Smooth muscle cell (in vitro differentiated cells): ENCODE measurements around the gene SLC12A9. TPM values are rescaled to one million over a fixed set of nuclear protein-coding genes. Genes with fewer than 3 reads are reported as not detected.

Experiments used
- DNase-seq: peaks from one replicate; lab custom pipeline; 2025; ENCODE audit not compliant: unreplicated experiment; lab: John Stamatoyannopoulos, UW
- H2AFZ ChIP-seq: fragments of 200-600 bp; sonication (generic); 2 replicates; pipeline ENCODE4 v1.6.0; 2016; ENCODE audit warnings: antibody characterized with exemption, low read depth, mild to moderate bottlenecking
- H3F3A ChIP-seq: fragments of 200-600 bp; sonication (generic); 2 replicates; pipeline ENCODE4 v1.6.0; 2017; ENCODE audit warnings: antibody characterized with exemption, low read depth
- H3K27ac ChIP-seq: fragments of 200-600 bp; sonication (generic); 2 replicates; pipeline ENCODE4 v1.5.1; 2016; ENCODE audit warnings: low read depth, mild to moderate bottlenecking
- H3K27me3 ChIP-seq: fragments of 200-600 bp; sonication (generic); 2 replicates; pipeline ENCODE4 v1.6.1; 2016; ENCODE audit warnings: low read depth, mild to moderate bottlenecking
- H3K36me3 ChIP-seq: fragments of 200-600 bp; sonication (generic); 2 replicates; pipeline ENCODE4 v1.5.1; 2016; ENCODE audit warnings: low read depth
- H3K4me1 ChIP-seq: fragments of 200-600 bp; sonication (generic); 2 replicates; pipeline ENCODE4 v1.5.1; 2016; ENCODE audit warnings: low read depth
- H3K4me2 ChIP-seq: fragments of 200-600 bp; sonication (generic); 2 replicates; pipeline ENCODE4 v1.6.0; 2016; ENCODE audit warnings: mild to moderate bottlenecking
- H3K4me3 ChIP-seq: fragments of 200-600 bp; sonication (generic); 2 replicates; pipeline ENCODE4 v1.5.1; 2016; ENCODE audit warnings: mild to moderate bottlenecking
- H3K79me2 ChIP-seq: fragments of 200-600 bp; sonication (generic); 2 replicates; pipeline ENCODE4 v1.6.0; 2016; ENCODE audit warnings: low read depth, mild to moderate bottlenecking
- H3K9ac ChIP-seq: fragments of 200-600 bp; sonication (generic); 2 replicates; pipeline ENCODE4 v1.6.0; 2016; ENCODE audit warnings: low read depth
- H3K9me3 ChIP-seq: fragments of 200-600 bp; sonication (generic); replicated peaks from 2 replicates; pipeline ENCODE4 v1.5.1; 2016; ENCODE audit warnings: low read depth
- H4K20me1 ChIP-seq: fragments of 200-600 bp; sonication (generic); 2 replicates; pipeline ENCODE4 v1.6.0; 2016; ENCODE audit warnings: low read depth
- WGBS: methylation state at CpG from one replicate; pipeline ENCODE4 v1.1.7; 2016; ENCODE audit warnings: low lambda C conversion rate; 5-methylcytosine and 5-hydroxymethylcytosine counted together
- polyA plus RNA-seq: library from polyadenylated mRNA; unstranded; fragments of >200 nt; fragmentation: Nextera tagmentation; extraction: Ambion mirVana; gene quantifications from 2 replicates; pipeline ENCODE4 v1.2.1, GENCODE V29; 2016
- total RNA-seq: library from RNA; depleted of rRNA; stranded (reverse); fragments of >200 nt; gene quantifications from 2 replicates; pipeline ENCODE4 v1.2.3, GENCODE V29; 2014
- TF ChIP-seq, protein P1 (sequence below): fragments of 200-600 bp; sonication (generic); IDR thresholded peaks from 2 replicates; pipeline ENCODE4 v1.5.1; 2017; ENCODE audit warnings: borderline replicate concordance, mild to moderate bottlenecking, antibody characterized with exemption; ENCODE audit not compliant: insufficient read depth, poor library complexity, severe bottlenecking

Gene SLC12A9
- total and polyA plus RNA-seq, 2 experiments from 2014 or later = 8.9 to 12.1 TPM

DNA sequence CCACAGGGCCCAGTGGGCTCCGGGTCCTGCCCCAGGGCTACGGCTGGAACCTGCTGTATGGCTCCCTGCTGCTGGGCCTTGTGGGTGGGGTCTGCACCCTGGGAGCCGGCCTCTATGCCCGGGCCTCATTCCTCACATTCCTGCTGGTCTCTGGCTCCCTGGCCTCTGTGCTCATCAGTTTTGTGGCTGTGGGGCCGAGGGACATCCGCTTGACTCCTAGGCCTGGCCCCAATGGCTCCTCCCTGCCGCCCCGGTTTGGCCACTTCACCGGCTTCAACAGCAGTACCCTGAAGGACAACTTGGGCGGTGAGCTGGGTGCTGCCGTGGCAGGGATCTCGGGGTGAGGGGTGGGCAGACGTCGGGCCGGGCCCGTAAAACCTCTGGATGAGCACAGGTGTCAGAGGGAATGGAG is 4.4 kb downstream of the SLC12A9 start:
- Histone ChIP-seq H3K9me3 (no peaks in the 10 kb centered on the region), H3F3A (no peaks in the 10 kb centered on the region), H3K79me2 (peaks cover 7% of the 10 kb centered on the region), H3K4me1 (no peaks in the 10 kb centered on the region), H3K27me3 (no peaks in the 10 kb centered on the region), H3K9ac (no peak overlapping the region), H3K4me2 (no peak overlapping the region), H3K36me3 (no peaks in the 10 kb centered on the region), H3K27ac (no peak overlapping the region), H4K20me1 (no peaks in the 10 kb centered on the region), H2AFZ (no peak overlapping the region), H3K4me3 (no peak overlapping the region)
- 59% methylated on average over 16 of the region's 16 CpGs for WGBS
- no peak for DNase-seq
- TF ChIP-seq, protein P1, sequence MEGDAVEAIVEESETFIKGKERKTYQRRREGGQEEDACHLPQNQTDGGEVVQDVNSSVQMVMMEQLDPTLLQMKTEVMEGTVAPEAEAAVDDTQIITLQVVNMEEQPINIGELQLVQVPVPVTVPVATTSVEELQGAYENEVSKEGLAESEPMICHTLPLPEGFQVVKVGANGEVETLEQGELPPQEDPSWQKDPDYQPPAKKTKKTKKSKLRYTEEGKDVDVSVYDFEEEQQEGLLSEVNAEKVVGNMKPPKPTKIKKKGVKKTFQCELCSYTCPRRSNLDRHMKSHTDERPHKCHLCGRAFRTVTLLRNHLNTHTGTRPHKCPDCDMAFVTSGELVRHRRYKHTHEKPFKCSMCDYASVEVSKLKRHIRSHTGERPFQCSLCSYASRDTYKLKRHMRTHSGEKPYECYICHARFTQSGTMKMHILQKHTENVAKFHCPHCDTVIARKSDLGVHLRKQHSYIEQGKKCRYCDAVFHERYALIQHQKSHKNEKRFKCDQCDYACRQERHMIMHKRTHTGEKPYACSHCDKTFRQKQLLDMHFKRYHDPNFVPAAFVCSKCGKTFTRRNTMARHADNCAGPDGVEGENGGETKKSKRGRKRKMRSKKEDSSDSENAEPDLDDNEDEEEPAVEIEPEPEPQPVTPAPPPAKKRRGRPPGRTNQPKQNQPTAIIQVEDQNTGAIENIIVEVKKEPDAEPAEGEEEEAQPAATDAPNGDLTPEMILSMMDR = no peak

DNA sequence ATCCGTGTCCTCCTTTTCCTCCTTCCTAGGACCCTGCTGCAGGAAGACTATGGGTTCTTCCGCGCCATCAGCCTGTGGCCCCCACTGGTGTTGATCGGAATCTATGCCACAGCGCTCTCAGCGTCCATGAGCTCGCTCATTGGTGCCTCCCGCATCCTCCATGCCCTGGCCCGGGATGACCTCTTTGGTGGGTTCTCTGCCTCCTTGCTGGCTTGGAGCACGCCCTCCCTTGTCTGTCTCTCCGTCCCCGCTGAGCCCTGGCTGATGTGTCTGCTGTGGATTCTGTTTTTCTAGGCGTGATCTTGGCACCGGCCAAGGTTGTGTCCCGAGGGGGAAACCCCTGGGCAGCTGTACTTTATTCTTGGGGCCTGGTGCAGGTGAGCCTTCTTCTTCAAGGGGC is 7.3 kb downstream of the SLC12A9 start:
- no peak overlapping the region for H3K4me2 ChIP-seq
- 92% methylated on average over 15 of the region's 15 CpGs for WGBS

DNA sequence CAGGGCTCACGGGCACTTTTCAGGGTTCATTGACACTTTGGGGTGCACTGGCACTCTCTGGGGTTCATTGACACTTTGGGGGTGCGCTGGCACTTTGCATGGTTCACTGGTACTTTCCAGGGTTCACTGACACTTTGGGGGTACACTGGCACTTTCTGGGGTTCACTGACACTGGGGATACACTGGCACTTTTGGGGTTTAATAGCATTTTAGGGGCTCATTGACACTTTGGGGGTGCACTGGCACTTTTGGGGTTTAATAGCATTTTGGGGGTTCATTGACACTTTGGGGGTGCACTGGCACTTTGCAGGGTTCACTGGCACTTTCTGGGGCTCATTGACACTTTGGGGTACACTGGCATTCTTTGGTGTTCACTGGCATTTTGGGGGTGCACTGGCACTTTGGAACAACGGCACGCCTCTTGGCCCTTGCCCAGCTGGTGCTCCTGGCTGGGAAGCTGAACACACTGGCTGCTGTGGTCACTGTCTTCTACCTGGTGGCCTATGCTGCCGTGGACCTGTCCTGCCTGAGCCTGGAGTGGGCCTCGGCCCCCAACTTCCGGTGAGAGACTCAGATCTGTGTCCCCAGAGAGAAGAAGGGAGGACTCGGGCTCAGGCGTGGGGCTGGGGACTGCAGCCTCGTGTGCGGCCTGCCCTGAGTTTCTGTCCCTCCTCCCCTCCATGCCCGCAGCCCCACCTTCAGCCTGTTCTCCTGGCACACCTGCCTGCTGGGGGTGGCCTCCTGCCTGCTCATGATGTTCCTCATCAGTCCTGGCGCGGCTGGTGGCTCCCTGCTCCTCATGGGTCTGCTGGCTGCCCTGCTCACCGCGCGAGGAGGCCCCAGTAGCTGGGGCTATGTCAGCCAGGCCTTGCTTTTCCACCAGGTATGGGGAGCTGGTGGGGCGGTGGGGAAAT is 8.4 kb downstream of the SLC12A9 start:
- H3K36me3 ChIP-seq = no peaks in the 10 kb centered on the region
- no peak overlapping the region for H3K9ac ChIP-seq
- H3K27ac ChIP-seq = no peak overlapping the region
- H4K20me1 ChIP-seq = no peaks in the 10 kb centered on the region
- H3K4me1 ChIP-seq = no peaks in the 10 kb centered on the region
- H3K4me3 ChIP-seq = no peak overlapping the region
- no peaks in the 10 kb centered on the region for H3K27me3 ChIP-seq
- TF ChIP-seq, protein P1 = no peak
- H2AFZ ChIP-seq = no peak overlapping the region
- H3K9me3 ChIP-seq = no peaks in the 10 kb centered on the region
- DNase-seq = no peak
- no peaks in the 10 kb centered on the region for H3K79me2 ChIP-seq
- H3K4me2 ChIP-seq = no peak overlapping the region
- WGBS = 98% methylated on average over 18 of the region's 18 CpGs
- H3F3A ChIP-seq = peaks cover 6% of the 10 kb centered on the region

More for the DNA sequence above, 7.3 kb downstream of the SLC12A9 start:
- Histone ChIP-seq H3K36me3 (no peaks in the 10 kb centered on the region), H3K9ac (no peak overlapping the region), H3K9me3 (no peaks in the 10 kb centered on the region), H3K27ac (no peak overlapping the region), H3K4me1 (no peaks in the 10 kb centered on the region), H3F3A (no peaks in the 10 kb centered on the region), H2AFZ (no peak overlapping the region), H3K79me2 (no peaks in the 10 kb centered on the region), H4K20me1 (no peaks in the 10 kb centered on the region), H3K27me3 (no peaks in the 10 kb centered on the region), H3K4me3 (no peak overlapping the region)
- DNase-seq = no peak
- TF ChIP-seq, protein P1 = no peak
